ENCODE data around the gene CIDEB. TPM values are rescaled to one million over a fixed set of nuclear protein-coding genes. Genes with fewer than 3 reads are reported as not detected.

Gene CIDEB
- total and polyA plus RNA-seq, 2 of the 13 experiments (the other 11 are each of a cell fraction or from before 2014, with no cell fraction given) = 35.8 to 110 TPM

GRCh38 chr14:24271134-24271833 lies 36.5 kb downstream of the CIDEB start, which contains the start of gene RABGGTA (continued):
- peak; percentile 93; the same call in 1 of the 2 replicates for TF ChIP-seq ZNF597 (CRISPR knock-in tag; IDR thresholded peaks at IDR 0.05)
- peak; percentile 100 for TF ChIP-seq ZNF704 (CRISPR knock-in tag; IDR thresholded peaks at IDR 0.05; ENCODE audit: borderline replicate concordance)
- TF ChIP-seq TAF1 (CRISPR knock-in tag; IDR thresholded peaks at IDR 0.05) = peak; percentile 90
- peak; percentile 53 for TF ChIP-seq NFYB (CRISPR knock-in tag; IDR thresholded peaks at IDR 0.05)
- TF ChIP-seq GLMP (CRISPR knock-in tag; IDR thresholded peaks at IDR 0.05; ENCODE audit: borderline replicate concordance) = no peak
- TF ChIP-seq MYC (CRISPR knock-in tag; IDR thresholded peaks at IDR 0.05; ENCODE audit: borderline replicate concordance) = peak; percentile 99
- TF ChIP-seq TRIM24 (CRISPR knock-in tag; IDR thresholded peaks at IDR 0.05) = no peak
- TF ChIP-seq ZNF746 (CRISPR knock-in tag; IDR thresholded peaks at IDR 0.05) = peak; percentile 82
- TF ChIP-seq HHEX (CRISPR knock-in tag; IDR thresholded peaks at IDR 0.05) = peak; percentile 60; the same call in 1 of the 2 replicates
- TF ChIP-seq MEF2D (CRISPR knock-in tag; IDR thresholded peaks at IDR 0.05) = peak; percentile 98
- TF ChIP-seq E2F2 (CRISPR knock-in tag; IDR thresholded peaks at IDR 0.05; ENCODE audit: borderline replicate concordance) = peak; percentile 98
- TF ChIP-seq ZNF557 (CRISPR knock-in tag; IDR thresholded peaks at IDR 0.05) = peak; percentile 99
- TF ChIP-seq ZNF30 (CRISPR knock-in tag; IDR thresholded peaks at IDR 0.05) = peak; percentile 75; the same call in 1 of the 2 replicates
- peak in 1 of 2 experiments; percentile 8; a peak in 1 of 4 replicates for TF ChIP-seq NR2F1 (CRISPR knock-in tag; IDR thresholded peaks at IDR 0.05)
- peak; percentile 100 for TF ChIP-seq PAX8 (CRISPR knock-in tag; IDR thresholded peaks at IDR 0.05; ENCODE audit: borderline replicate concordance)
- peak in 1 of 2 experiments; percentile 14; a peak in 2 of 4 replicates for TF ChIP-seq MAFK (conservative IDR thresholded peaks at IDR 0.05 in 1 of 2, IDR thresholded peaks at IDR 0.05 in 1 of 2; ENCODE audit: low read length in 2 of 2)
- TF ChIP-seq SETDB1 (CRISPR knock-in tag; IDR thresholded peaks at IDR 0.05; ENCODE audit: borderline replicate concordance) = no peak
- TF ChIP-seq PAWR (CRISPR knock-in tag; IDR thresholded peaks at IDR 0.05; ENCODE audit: borderline replicate concordance) = peak; percentile 42; the same call in 1 of the 2 replicates
- TF ChIP-seq ZNF562 (CRISPR knock-in tag; IDR thresholded peaks at IDR 0.05; ENCODE audit: borderline replicate concordance) = peak; percentile 78; the same call in 1 of the 2 replicates
- peak; percentile 93 for TF ChIP-seq ZNF44 (CRISPR knock-in tag; IDR thresholded peaks at IDR 0.05)
- TF ChIP-seq ZNF619 (CRISPR knock-in tag; IDR thresholded peaks at IDR 0.05) = peak; percentile 99
- peak; percentile 74; the same call in 1 of the 2 replicates for TF ChIP-seq ZSCAN30 (CRISPR knock-in tag; IDR thresholded peaks at IDR 0.05)
- peak; percentile 90 for TF ChIP-seq YY1 (IDR thresholded peaks at IDR 0.05; ENCODE audit: insufficient read depth, insufficient replicate concordance, low read depth, low read length)
- peak; percentile 90; the same call in 1 of the 2 replicates for TF ChIP-seq THRA (CRISPR knock-in tag; IDR thresholded peaks at IDR 0.05; ENCODE audit: borderline replicate concordance)

Data from HepG2 (cell line).